GM12874 (cell line): Measurements from ENCODE around the gene DCHS1.

Source experiments
- TF ChIP-seq, protein P1 (sequence below): IDR thresholded peaks from 2 replicates; pipeline ENCODE4 v1.5.1; 2011; ENCODE audit warnings: low read depth, mild to moderate bottlenecking, control low read depth, low read length, moderate library complexity; ENCODE audit not compliant: insufficient read depth

Gene DCHS1

DNA sequence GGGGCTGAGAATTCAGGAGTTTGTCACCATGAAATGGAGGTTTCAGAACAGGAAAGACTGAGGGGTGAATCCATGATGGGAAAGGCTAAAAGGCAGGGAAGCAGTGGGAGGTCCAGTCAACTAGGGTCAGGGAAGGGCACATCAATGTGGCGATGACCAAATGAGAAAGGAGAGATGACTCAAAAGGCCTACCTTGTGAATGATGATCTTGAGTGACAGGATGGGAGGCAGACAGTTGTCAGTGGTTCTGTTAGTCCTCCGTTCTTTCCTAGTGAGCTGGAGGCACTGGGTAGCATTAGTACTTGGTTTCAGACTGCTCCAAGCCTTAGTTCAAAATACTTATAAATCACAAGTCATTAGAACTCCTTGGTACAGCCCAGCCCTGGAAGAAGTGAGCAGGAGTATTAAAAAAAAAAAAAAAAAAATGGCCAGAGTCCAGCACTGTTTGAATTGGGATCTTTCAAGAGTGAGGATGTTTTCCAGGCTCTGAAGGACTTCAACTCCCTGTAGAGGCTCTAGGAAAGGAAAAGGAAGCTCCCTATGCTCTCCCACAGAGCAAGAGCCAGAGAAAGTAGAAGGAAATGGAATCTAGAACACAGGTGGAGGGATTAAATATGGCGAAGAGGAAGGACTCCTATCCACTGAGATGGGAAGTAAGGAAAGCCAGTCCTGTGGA is 8.3 kb upstream of the DCHS1 start:
- TF ChIP-seq, protein P1, sequence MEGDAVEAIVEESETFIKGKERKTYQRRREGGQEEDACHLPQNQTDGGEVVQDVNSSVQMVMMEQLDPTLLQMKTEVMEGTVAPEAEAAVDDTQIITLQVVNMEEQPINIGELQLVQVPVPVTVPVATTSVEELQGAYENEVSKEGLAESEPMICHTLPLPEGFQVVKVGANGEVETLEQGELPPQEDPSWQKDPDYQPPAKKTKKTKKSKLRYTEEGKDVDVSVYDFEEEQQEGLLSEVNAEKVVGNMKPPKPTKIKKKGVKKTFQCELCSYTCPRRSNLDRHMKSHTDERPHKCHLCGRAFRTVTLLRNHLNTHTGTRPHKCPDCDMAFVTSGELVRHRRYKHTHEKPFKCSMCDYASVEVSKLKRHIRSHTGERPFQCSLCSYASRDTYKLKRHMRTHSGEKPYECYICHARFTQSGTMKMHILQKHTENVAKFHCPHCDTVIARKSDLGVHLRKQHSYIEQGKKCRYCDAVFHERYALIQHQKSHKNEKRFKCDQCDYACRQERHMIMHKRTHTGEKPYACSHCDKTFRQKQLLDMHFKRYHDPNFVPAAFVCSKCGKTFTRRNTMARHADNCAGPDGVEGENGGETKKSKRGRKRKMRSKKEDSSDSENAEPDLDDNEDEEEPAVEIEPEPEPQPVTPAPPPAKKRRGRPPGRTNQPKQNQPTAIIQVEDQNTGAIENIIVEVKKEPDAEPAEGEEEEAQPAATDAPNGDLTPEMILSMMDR = no peak

GRCh38 chr11:6660712-6661111 is 5.1 kb upstream of the DCHS1 start:
- TF ChIP-seq, protein P1 = no peak

GRCh38 chr11:6658647-6659046 is 3.0 kb upstream of the DCHS1 start:
- TF ChIP-seq, protein P1 = no peak

DNA sequence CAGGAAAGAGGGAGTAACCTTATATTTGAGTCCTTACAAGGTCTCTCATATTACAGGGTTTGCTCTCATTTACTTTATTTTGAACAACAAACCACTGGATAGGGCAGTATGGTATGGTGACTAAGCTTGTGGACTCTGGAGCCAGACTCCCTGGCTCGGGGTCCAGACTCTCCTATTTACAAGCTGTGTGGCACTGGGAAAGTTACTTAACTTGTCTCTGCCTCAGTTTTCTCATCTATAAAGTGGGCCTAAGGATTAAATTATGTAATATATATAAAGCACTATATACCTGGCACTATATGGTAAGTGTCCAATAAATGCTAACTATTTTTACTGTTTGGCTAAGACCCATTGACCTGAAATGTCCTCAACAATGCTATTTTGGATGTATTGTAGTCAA is 1.7 kb upstream of the DCHS1 start:
- TF ChIP-seq, protein P1 = no peak

GRCh38 chr11:6656936-6657335 is 1.3 kb upstream of the DCHS1 start:
- TF ChIP-seq, protein P1 = no peak

GRCh38 chr11:6656584-6656915 is 941 bp upstream of the DCHS1 start:
- TF ChIP-seq, protein P1 = no peak

DNA sequence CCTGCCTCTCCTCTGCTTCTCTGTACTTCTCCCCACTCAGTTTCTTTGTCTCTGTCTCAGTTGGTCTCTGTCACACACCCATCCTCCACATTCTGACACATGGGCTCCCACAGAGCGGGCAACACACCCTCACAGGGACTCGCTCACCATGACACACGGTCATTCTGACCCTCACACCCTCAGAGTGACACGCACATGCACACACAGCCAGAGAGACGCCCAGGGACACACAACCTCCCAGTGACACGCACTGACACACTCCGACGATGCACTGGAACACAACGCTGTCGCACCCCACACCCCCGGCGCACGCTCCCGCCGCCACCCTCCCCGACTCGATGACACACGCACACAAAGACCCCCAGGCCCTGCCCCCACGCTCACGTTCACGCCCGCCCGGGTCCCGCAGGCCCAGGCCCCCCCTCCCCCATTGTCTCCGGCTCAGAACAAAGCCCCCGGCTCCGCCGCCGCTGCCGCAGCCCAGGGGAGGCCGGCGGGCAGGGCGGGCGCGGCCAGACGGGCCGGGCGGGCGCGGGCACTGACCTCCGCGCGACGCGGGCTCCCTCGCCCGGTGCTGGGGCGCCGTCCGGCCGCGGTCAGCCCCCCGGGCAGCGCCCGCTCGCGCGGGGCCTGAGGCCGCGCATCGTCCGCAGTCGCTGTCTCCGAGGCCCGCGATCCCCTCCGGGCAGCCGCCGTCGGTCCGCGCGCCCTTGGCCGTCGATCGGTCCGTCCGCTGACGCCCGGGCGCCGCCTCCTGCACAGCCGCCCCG is 404 bp downstream of the DCHS1 start:
- TF ChIP-seq, protein P1 = no peak
